ENCODE results near the gene ATF6B.

Gene ATF6B

DNA sequence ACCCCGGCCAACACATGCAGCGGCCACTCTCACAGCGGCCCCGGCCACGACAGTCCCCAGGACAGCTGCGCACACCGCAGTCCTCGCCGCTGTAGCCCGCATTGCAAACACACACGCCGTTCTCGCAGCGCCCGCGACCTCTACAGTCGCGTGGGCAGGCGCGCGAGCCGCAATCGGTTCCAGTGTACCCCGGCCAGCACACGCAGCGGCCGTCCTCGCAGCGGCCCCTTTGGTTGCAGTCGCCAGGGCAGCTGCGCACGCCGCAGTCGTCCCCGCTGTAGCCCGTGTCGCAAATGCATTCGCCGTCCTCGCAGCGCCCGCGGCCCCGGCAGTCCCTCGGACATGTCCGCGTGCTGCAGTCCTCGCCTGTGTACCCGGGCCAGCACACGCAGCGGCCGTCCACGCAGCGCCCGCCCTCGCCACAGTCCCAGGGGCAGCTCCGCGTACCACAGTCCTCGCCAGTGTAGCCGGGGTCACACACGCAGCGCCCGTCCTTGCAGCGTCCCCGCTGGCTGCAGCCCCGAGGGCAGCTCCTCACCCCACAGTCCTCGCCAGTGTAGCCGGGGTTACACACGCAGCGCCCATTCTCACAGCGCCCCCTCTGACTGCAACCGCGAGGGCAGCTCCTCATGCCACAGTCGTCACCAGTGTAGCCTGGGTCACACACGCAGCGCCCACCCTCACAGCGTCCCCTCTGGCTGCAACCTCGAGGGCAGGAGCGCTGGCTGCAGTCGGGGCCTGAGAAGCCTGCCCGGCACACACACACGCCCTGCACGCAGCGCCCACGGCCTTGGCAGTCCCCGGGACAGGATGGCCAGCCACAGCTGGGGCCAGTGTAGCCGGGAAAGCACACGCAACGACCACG lies 31.4 kb downstream of the ATF6B start:
- WGBS (ENCODE audit: insufficient coverage): 14% methylated on average over 80 of the region's 90 CpGs

GRCh38 chr6:32096087-32096393 lies 32.0 kb downstream of the ATF6B start:
- Histone ChIP-seq H3K36me3 (ENCODE audit: control insufficient read depth in 4 of 4, insufficient read depth in 4 of 4, low read length in 3 of 4) (no peaks in the 10 kb centered on the region), H3K4me1 (ENCODE audit: control extremely low read depth in 1 of 4, control insufficient read depth in 4 of 4, insufficient read depth in 4 of 4, low read length in 3 of 4) (peaks cover 0 to 11% (median 5%) of the 10 kb centered on the region in 4 experiments), H3K27ac (ENCODE audit: insufficient read depth in 1 of 2, low read depth in 1 of 2, low read length in 2 of 2, poor library complexity in 1 of 2, severe bottlenecking in 2 of 2) (no peak overlapping the region), H3K27me3 (replicated peaks in 2 of 5; ENCODE audit: control insufficient read depth in 4 of 5, insufficient read depth in 5 of 5, low read length in 4 of 5) (peaks cover 2 to 52% (median 19%) of the 10 kb centered on the region in 5 experiments), H3K4me3 (ENCODE audit: control insufficient read depth in 1 of 7, extremely low read depth in 1 of 7, insufficient read depth in 4 of 7, low read depth in 2 of 7, low read length in 6 of 7) (peak overlapping the region in 2 of 7 experiments; percentile 48 to 50), H3K9me3 (ENCODE audit: control extremely low read depth in 1 of 5, control insufficient read depth in 4 of 5, insufficient read depth in 2 of 5, low read depth in 1 of 5, low read length in 4 of 5) (no peaks in the 10 kb centered on the region)
- CTCF ChIA-PET: no interaction called here
- DNase-seq: peak in 1 of 3 donors; percentile 31
- 25% methylated on average over 27 of the region's 36 CpGs for WGBS (ENCODE audit: insufficient coverage)
- POLR2A ChIA-PET: no interaction called here

More for the DNA sequence above, 31.4 kb downstream of the ATF6B start:
- Histone ChIP-seq H3K4me1 (ENCODE audit: control extremely low read depth in 1 of 4, control insufficient read depth in 4 of 4, insufficient read depth in 4 of 4, low read length in 3 of 4) (peaks cover 0 to 11% (median 5%) of the 10 kb centered on the region in 4 experiments), H3K27ac (ENCODE audit: insufficient read depth in 1 of 2, low read depth in 1 of 2, low read length in 2 of 2, poor library complexity in 1 of 2, severe bottlenecking in 2 of 2) (no peak overlapping the region), H3K9me3 (ENCODE audit: control extremely low read depth in 1 of 5, control insufficient read depth in 4 of 5, insufficient read depth in 2 of 5, low read depth in 1 of 5, low read length in 4 of 5) (no peaks in the 10 kb centered on the region), H3K4me3 (ENCODE audit: control insufficient read depth in 1 of 7, extremely low read depth in 1 of 7, insufficient read depth in 4 of 7, low read depth in 2 of 7, low read length in 6 of 7) (peak overlapping the region in 3 of 7 experiments; percentile 19 to 50 (median 48)), H3K36me3 (ENCODE audit: control insufficient read depth in 4 of 4, insufficient read depth in 4 of 4, low read length in 3 of 4) (no peaks in the 10 kb centered on the region), H3K27me3 (replicated peaks in 2 of 5; ENCODE audit: control insufficient read depth in 4 of 5, insufficient read depth in 5 of 5, low read length in 4 of 5) (peaks cover 2 to 52% (median 19%) of the 10 kb centered on the region in 5 experiments)
- ChIA-PET POLR2A (interaction anchor here (0.6 kb wide), 1 partner anchor 160 kb away, joined by 3 read pairs; no protein-coding TSS in a partner anchor), CTCF (interaction anchor here (1.0 kb wide), 1 partner anchor 8 kb away, joined by 5 read pairs; no protein-coding TSS in a partner anchor)
- peak in 2 of 3 donors; percentile 58 to 65 for DNase-seq

- Histone ChIP-seq H3K27ac (ENCODE audit: insufficient read depth in 1 of 2, low read depth in 1 of 2, low read length in 2 of 2, poor library complexity in 1 of 2, severe bottlenecking in 2 of 2) (no peak overlapping the region), H3K27me3 (replicated peaks in 2 of 5; ENCODE audit: control insufficient read depth in 4 of 5, insufficient read depth in 5 of 5, low read length in 4 of 5) (peaks cover 2 to 52% (median 20%) of the 10 kb centered on the region in 5 experiments), H3K4me1 (ENCODE audit: control extremely low read depth in 1 of 4, control insufficient read depth in 4 of 4, insufficient read depth in 4 of 4, low read length in 3 of 4) (peaks cover 0 to 11% (median 5%) of the 10 kb centered on the region in 4 experiments), H3K9me3 (ENCODE audit: control extremely low read depth in 1 of 5, control insufficient read depth in 4 of 5, insufficient read depth in 2 of 5, low read depth in 1 of 5, low read length in 4 of 5) (no peaks in the 10 kb centered on the region), H3K4me3 (ENCODE audit: control insufficient read depth in 1 of 7, extremely low read depth in 1 of 7, insufficient read depth in 4 of 7, low read depth in 2 of 7, low read length in 6 of 7) (peak overlapping the region in 1 of 7 experiments; percentile 50), H3K36me3 (ENCODE audit: control insufficient read depth in 4 of 4, insufficient read depth in 4 of 4, low read length in 3 of 4) (no peaks in the 10 kb centered on the region)
- WGBS (ENCODE audit: insufficient coverage): 66% methylated on average over 28 of the region's 30 CpGs
- ChIA-PET POLR2A (no interaction called here), CTCF (interaction anchor here (1.0 kb wide), 1 partner anchor 23 kb away, joined by 4 read pairs; no protein-coding TSS in a partner anchor)
- no peak for DNase-seq
Measured at GRCh38 chr6:32095338-32096086, 32.5 kb downstream of the ATF6B start.

DNA sequence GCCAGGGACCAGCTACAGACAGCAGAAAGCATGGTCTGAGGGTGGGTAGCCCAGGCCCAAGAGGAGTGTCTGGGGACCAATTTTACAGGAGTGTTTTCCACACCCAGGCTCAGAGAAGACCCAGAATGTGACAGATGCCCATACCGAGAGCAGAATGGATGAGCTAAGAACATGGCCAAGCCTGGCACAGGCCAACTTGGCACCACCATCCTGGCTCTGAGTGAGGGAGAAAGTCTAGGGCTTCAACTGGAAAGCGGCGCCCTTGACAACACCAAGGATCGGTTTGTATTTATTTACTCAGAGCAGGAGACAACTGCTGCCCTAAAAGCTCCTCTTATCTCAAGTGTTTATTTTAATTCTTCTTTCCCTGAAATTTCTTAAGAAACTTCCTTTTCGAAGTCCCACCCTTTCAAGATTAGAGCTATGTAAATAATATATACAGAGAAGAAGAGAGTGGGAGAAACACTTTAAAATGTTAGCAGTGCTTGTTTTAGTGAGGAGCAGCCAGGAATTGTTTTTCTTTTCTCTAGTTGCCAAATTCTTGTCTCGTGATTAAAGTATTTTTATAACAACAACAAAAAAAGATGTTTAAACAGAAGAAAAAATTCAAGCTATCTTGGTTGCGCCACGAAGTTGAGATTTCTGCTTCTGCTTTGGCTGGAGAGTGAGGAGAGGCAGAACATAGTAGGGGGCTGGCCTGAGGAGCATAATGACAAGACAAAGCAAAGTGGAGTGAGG lies 35.1 kb downstream of the ATF6B start:
- WGBS (ENCODE audit: insufficient coverage): 97% methylated on average over 6 of the region's 8 CpGs
- Histone ChIP-seq H3K4me3 (ENCODE audit: control insufficient read depth in 1 of 7, extremely low read depth in 1 of 7, insufficient read depth in 4 of 7, low read depth in 2 of 7, low read length in 6 of 7) (no peak overlapping the region), H3K27me3 (replicated peaks in 2 of 5; ENCODE audit: control insufficient read depth in 4 of 5, insufficient read depth in 5 of 5, low read length in 4 of 5) (peaks cover 0 to 42% (median 29%) of the 10 kb centered on the region in 5 experiments), H3K9me3 (ENCODE audit: control extremely low read depth in 1 of 5, control insufficient read depth in 4 of 5, insufficient read depth in 2 of 5, low read depth in 1 of 5, low read length in 4 of 5) (no peaks in the 10 kb centered on the region), H3K4me1 (ENCODE audit: control extremely low read depth in 1 of 4, control insufficient read depth in 4 of 4, insufficient read depth in 4 of 4, low read length in 3 of 4) (peaks cover 0 to 11% (median 5%) of the 10 kb centered on the region in 4 experiments), H3K27ac (ENCODE audit: insufficient read depth in 1 of 2, low read depth in 1 of 2, low read length in 2 of 2, poor library complexity in 1 of 2, severe bottlenecking in 2 of 2) (no peak overlapping the region), H3K36me3 (ENCODE audit: control insufficient read depth in 4 of 4, insufficient read depth in 4 of 4, low read length in 3 of 4) (no peaks in the 10 kb centered on the region)
- ChIA-PET POLR2A (no interaction called here), CTCF (interaction anchor here (0.9 to 2.9 kb wide), 3 partner anchors 10 to 40 kb away, joined by 4 to 9 read pairs (median 5); no protein-coding TSS in a partner anchor)
- no peak for DNase-seq

DNA sequence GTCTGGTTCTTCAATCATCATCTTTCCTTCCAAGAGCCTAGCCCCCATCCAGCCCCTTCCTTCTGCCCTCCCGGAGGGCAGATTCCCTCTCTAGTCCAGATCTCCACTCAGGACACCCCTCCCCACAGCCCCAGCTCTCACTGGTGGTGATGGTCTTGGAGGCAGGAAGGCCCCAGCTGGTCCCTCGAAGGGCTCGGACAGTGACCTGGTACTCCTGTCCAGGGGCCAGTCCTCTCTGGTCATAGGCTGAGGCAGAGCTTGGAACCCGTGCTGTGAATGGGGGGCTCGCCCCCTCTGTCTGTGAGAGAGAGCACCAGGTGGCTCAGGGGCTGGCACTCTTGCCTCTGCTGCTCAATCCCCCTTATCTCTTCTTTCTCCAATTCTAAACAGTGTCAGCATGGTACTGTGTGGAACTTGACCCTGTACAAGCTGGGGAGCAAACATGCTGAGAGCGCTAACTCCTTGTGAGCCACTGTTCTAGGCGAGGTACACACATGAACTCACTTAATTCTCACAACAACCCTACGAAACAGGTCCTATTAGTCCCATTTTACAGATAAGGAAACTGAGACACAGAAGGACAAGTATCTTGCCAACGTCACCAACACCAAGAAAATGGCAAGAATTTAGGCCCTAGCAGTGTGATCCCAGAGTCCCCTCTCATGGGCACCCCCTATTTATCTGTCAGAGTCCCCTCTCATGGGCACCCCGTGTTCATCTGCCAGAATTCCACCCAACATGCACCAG lies 38.8 kb downstream of the ATF6B start:
- no peak overlapping the region for H3K4me3 ChIP-seq (ENCODE audit: control insufficient read depth in 1 of 7, extremely low read depth in 1 of 7, insufficient read depth in 4 of 7, low read depth in 2 of 7, low read length in 6 of 7)
- H3K27ac ChIP-seq (ENCODE audit: insufficient read depth in 1 of 2, low read depth in 1 of 2, low read length in 2 of 2, poor library complexity in 1 of 2, severe bottlenecking in 2 of 2): no peak overlapping the region
- H3K4me1 ChIP-seq (ENCODE audit: control extremely low read depth in 1 of 4, control insufficient read depth in 4 of 4, insufficient read depth in 4 of 4, low read length in 3 of 4): peaks cover 0 to 5% (median 3%) of the 10 kb centered on the region in 4 experiments
- H3K36me3 ChIP-seq (ENCODE audit: control insufficient read depth in 4 of 4, insufficient read depth in 4 of 4, low read length in 3 of 4): no peaks in the 10 kb centered on the region
- POLR2A ChIA-PET: no interaction called here
- no peak for DNase-seq
- CTCF ChIA-PET: interaction anchor here (1.1 to 1.5 kb wide), 4 partner anchors 7 to 27 kb away, joined by 3 to 5 read pairs (median 4); no protein-coding TSS in a partner anchor
- H3K27me3 ChIP-seq (replicated peaks in 2 of 5; ENCODE audit: control insufficient read depth in 4 of 5, insufficient read depth in 5 of 5, low read length in 4 of 5): peaks cover 0 to 27% (median 21%) of the 10 kb centered on the region in 5 experiments
- 98% methylated on average over 6 of the region's 10 CpGs for WGBS (ENCODE audit: insufficient coverage)
- H3K9me3 ChIP-seq (ENCODE audit: control extremely low read depth in 1 of 5, control insufficient read depth in 4 of 5, insufficient read depth in 2 of 5, low read depth in 1 of 5, low read length in 4 of 5): no peaks in the 10 kb centered on the region

- Histone ChIP-seq H3K4me1 (ENCODE audit: control extremely low read depth in 1 of 4, control insufficient read depth in 4 of 4, insufficient read depth in 4 of 4, low read length in 3 of 4) (peaks cover 0 to 5% (median 3%) of the 10 kb centered on the region in 4 experiments), H3K4me3 (ENCODE audit: control insufficient read depth in 1 of 7, extremely low read depth in 1 of 7, insufficient read depth in 4 of 7, low read depth in 2 of 7, low read length in 6 of 7) (no peak overlapping the region), H3K36me3 (ENCODE audit: control insufficient read depth in 4 of 4, insufficient read depth in 4 of 4, low read length in 3 of 4) (no peaks in the 10 kb centered on the region), H3K27me3 (replicated peaks in 2 of 5; ENCODE audit: control insufficient read depth in 4 of 5, insufficient read depth in 5 of 5, low read length in 4 of 5) (peaks cover 0 to 25% (median 21%) of the 10 kb centered on the region in 5 experiments), H3K9me3 (ENCODE audit: control extremely low read depth in 1 of 5, control insufficient read depth in 4 of 5, insufficient read depth in 2 of 5, low read depth in 1 of 5, low read length in 4 of 5) (no peaks in the 10 kb centered on the region), H3K27ac (ENCODE audit: insufficient read depth in 1 of 2, low read depth in 1 of 2, low read length in 2 of 2, poor library complexity in 1 of 2, severe bottlenecking in 2 of 2) (no peak overlapping the region)
- POLR2A ChIA-PET: no interaction called here
- 95% methylated on average over 14 of the region's 14 CpGs for WGBS (ENCODE audit: insufficient coverage)
- no peak for DNase-seq
- CTCF ChIA-PET: interaction anchor here (1.1 to 1.3 kb wide), 2 partner anchors 8 to 28 kb away, joined by 4 to 5 read pairs; no protein-coding TSS in a partner anchor
Measured at GRCh38 chr6:32088487-32089049, 39.5 kb downstream of the ATF6B start.

Data from common myeloid progenitor, CD34-positive (primary cell).